ENCODE measurements around the gene PTPN14. TPM values are rescaled to one million over a fixed set of nuclear protein-coding genes. Genes with fewer than 3 reads are reported as not detected.

The PTPN14 gene
- total and polyA plus RNA-seq, 4 donors = 7.3 to 50.5 (median 28.2) TPM

GRCh38 chr1:214413315-214413714, 138.1 kb downstream of the PTPN14 start:
- H3K27ac ChIP-seq (ENCODE audit: low read depth in 1 of 2, low read length in 2 of 2) = no peak overlapping the region
- intact Hi-C loops (cut with DNase I) = no loop called here
- H3K4me3 ChIP-seq (ENCODE audit: low read length in 2 of 2) = no peak overlapping the region
- ATAC-seq (ENCODE audit: low FRiP score) = no peak
- no peaks in the 10 kb centered on the region for H3K27me3 ChIP-seq (ENCODE audit: control insufficient read depth in 1 of 2, insufficient read depth in 2 of 2, low read length in 1 of 2)
- no peaks in the 10 kb centered on the region for H3K9me3 ChIP-seq (ENCODE audit: control insufficient read depth, low read length)
- peaks cover 5 to 8% of the 10 kb centered on the region in 2 donors for H3K4me1 ChIP-seq (ENCODE audit: control insufficient read depth in 1 of 2, insufficient read depth in 2 of 2, low read length in 2 of 2)
- DNase-seq = no peak
- no peaks in the 10 kb centered on the region for H3K36me3 ChIP-seq (ENCODE audit: control insufficient read depth in 1 of 2, insufficient read depth in 2 of 2, low read length in 1 of 2)

GRCh38 chr1:214404571-214405213, 146.7 kb downstream of the PTPN14 start:
- Histone ChIP-seq H3K27ac (ENCODE audit: low read depth in 1 of 2, low read length in 2 of 2) (no peak overlapping the region), H3K27me3 (ENCODE audit: control insufficient read depth in 1 of 2, insufficient read depth in 2 of 2, low read length in 1 of 2) (no peaks in the 10 kb centered on the region), H3K4me3 (ENCODE audit: low read length in 2 of 2) (no peak overlapping the region), H3K36me3 (ENCODE audit: control insufficient read depth in 1 of 2, insufficient read depth in 2 of 2, low read length in 1 of 2) (no peaks in the 10 kb centered on the region), H3K4me1 (ENCODE audit: control insufficient read depth in 1 of 2, insufficient read depth in 2 of 2, low read length in 2 of 2) (peaks cover 0 to 2% of the 10 kb centered on the region in 2 donors), H3K9me3 (ENCODE audit: control insufficient read depth, low read length) (no peaks in the 10 kb centered on the region)
- 84 to 88% methylated on average over 9 of the region's 9 CpGs for WGBS, 2 donors
- DNase-seq (no peak), ATAC-seq (ENCODE audit: low FRiP score) (no peak)
- intact Hi-C loops (cut with DNase I) = no loop called here

GRCh38 chr1:214404154-214404553, 147.2 kb downstream of the PTPN14 start:
- intact Hi-C loops (cut with DNase I) = no loop called here
- Histone ChIP-seq H3K27me3 (ENCODE audit: control insufficient read depth in 1 of 2, insufficient read depth in 2 of 2, low read length in 1 of 2) (no peaks in the 10 kb centered on the region), H3K36me3 (ENCODE audit: control insufficient read depth in 1 of 2, insufficient read depth in 2 of 2, low read length in 1 of 2) (no peaks in the 10 kb centered on the region), H3K4me3 (ENCODE audit: low read length in 2 of 2) (no peak overlapping the region), H3K4me1 (ENCODE audit: control insufficient read depth in 1 of 2, insufficient read depth in 2 of 2, low read length in 2 of 2) (peaks cover 0 to 2% of the 10 kb centered on the region in 2 donors), H3K27ac (ENCODE audit: low read depth in 1 of 2, low read length in 2 of 2) (no peak overlapping the region), H3K9me3 (ENCODE audit: control insufficient read depth, low read length) (no peaks in the 10 kb centered on the region)
- no peak for DNase-seq
- no peak for ATAC-seq (ENCODE audit: low FRiP score)
- WGBS, 2 donors = 69 to 74% methylated on average over 4 of the region's 4 CpGs

- 76 to 79% methylated on average over 5 of the region's 5 CpGs for WGBS, 2 donors
- DNase-seq = no peak
- intact Hi-C loops (cut with DNase I) = no loop called here
- Histone ChIP-seq H3K36me3 (ENCODE audit: control insufficient read depth in 1 of 2, insufficient read depth in 2 of 2, low read length in 1 of 2) (no peaks in the 10 kb centered on the region), H3K27ac (ENCODE audit: low read depth in 1 of 2, low read length in 2 of 2) (no peak overlapping the region), H3K4me1 (ENCODE audit: control insufficient read depth in 1 of 2, insufficient read depth in 2 of 2, low read length in 2 of 2) (peaks cover 0 to 2% of the 10 kb centered on the region in 2 donors), H3K27me3 (ENCODE audit: control insufficient read depth in 1 of 2, insufficient read depth in 2 of 2, low read length in 1 of 2) (no peaks in the 10 kb centered on the region), H3K9me3 (ENCODE audit: control insufficient read depth, low read length) (no peaks in the 10 kb centered on the region), H3K4me3 (ENCODE audit: low read length in 2 of 2) (no peak overlapping the region)
- no peak for ATAC-seq (ENCODE audit: low FRiP score)
These were observed 148.0 kb downstream of the PTPN14 start for GRCh38 chr1:214403431-214403830.

- H3K36me3 ChIP-seq (ENCODE audit: control insufficient read depth in 1 of 2, insufficient read depth in 2 of 2, low read length in 1 of 2) = no peaks in the 10 kb centered on the region
These were observed 148.8 kb downstream of the PTPN14 start for GRCh38 chr1:214402613-214403083.

GRCh38 chr1:214401666-214402065, 149.7 kb downstream of the PTPN14 start:
- Histone ChIP-seq H3K9me3 (ENCODE audit: control insufficient read depth, low read length) (no peaks in the 10 kb centered on the region), H3K4me3 (ENCODE audit: low read length in 2 of 2) (no peak overlapping the region), H3K36me3 (ENCODE audit: control insufficient read depth in 1 of 2, insufficient read depth in 2 of 2, low read length in 1 of 2) (peaks cover 0 to 2% of the 10 kb centered on the region in 2 donors), H3K4me1 (ENCODE audit: control insufficient read depth in 1 of 2, insufficient read depth in 2 of 2, low read length in 2 of 2) (peaks cover 0 to 2% of the 10 kb centered on the region in 2 donors), H3K27ac (ENCODE audit: low read depth in 1 of 2, low read length in 2 of 2) (no peak overlapping the region), H3K27me3 (ENCODE audit: control insufficient read depth in 1 of 2, insufficient read depth in 2 of 2, low read length in 1 of 2) (no peaks in the 10 kb centered on the region)
- no peak for DNase-seq
- intact Hi-C loops (cut with DNase I) = no loop called here
- 79 to 81% methylated on average over 3 of the region's 3 CpGs for WGBS, 2 donors
- no peak for ATAC-seq (ENCODE audit: low FRiP score)

More at GRCh38 chr1:214402613-214403083, 148.8 kb downstream of the PTPN14 start:
- H3K4me1 ChIP-seq (ENCODE audit: control insufficient read depth in 1 of 2, insufficient read depth in 2 of 2, low read length in 2 of 2) = peaks cover 0 to 2% of the 10 kb centered on the region in 2 donors
- no peaks in the 10 kb centered on the region for H3K9me3 ChIP-seq (ENCODE audit: control insufficient read depth, low read length)
- no peak overlapping the region for H3K27ac ChIP-seq (ENCODE audit: low read depth in 1 of 2, low read length in 2 of 2)
- DNase-seq = no peak
- no peak overlapping the region for H3K4me3 ChIP-seq (ENCODE audit: low read length in 2 of 2)
- WGBS, 2 donors = 12 to 14% methylated on average over 2 to 3 of the region's 3 CpGs
- intact Hi-C loops (cut with DNase I) = no loop called here
- no peaks in the 10 kb centered on the region for H3K27me3 ChIP-seq (ENCODE audit: control insufficient read depth in 1 of 2, insufficient read depth in 2 of 2, low read length in 1 of 2)
- no peak for ATAC-seq (ENCODE audit: low FRiP score)

- 84 to 88% methylated on average over 3 of the region's 3 CpGs for WGBS, 2 donors
- no peaks in the 10 kb centered on the region for H3K27me3 ChIP-seq (ENCODE audit: control insufficient read depth in 1 of 2, insufficient read depth in 2 of 2, low read length in 1 of 2)
These were observed 151.3 kb downstream of the PTPN14 start for GRCh38 chr1:214400131-214400530.

GRCh38 chr1:214398490-214398889, 152.9 kb downstream of the PTPN14 start:
- Histone ChIP-seq H3K9me3 (ENCODE audit: control insufficient read depth, low read length) (no peaks in the 10 kb centered on the region), H3K4me3 (ENCODE audit: low read length in 2 of 2) (no peak overlapping the region), H3K27ac (ENCODE audit: low read depth in 1 of 2, low read length in 2 of 2) (no peak overlapping the region), H3K36me3 (ENCODE audit: control insufficient read depth in 1 of 2, insufficient read depth in 2 of 2, low read length in 1 of 2) (peaks cover 0 to 6% of the 10 kb centered on the region in 2 donors), H3K4me1 (ENCODE audit: control insufficient read depth in 1 of 2, insufficient read depth in 2 of 2, low read length in 2 of 2) (peaks cover 0 to 2% of the 10 kb centered on the region in 2 donors), H3K27me3 (ENCODE audit: control insufficient read depth in 1 of 2, insufficient read depth in 2 of 2, low read length in 1 of 2) (no peaks in the 10 kb centered on the region)
- no peak for DNase-seq
- ATAC-seq (ENCODE audit: low FRiP score) = no peak
- 95 to 97% methylated on average over 6 of the region's 6 CpGs for WGBS, 2 donors
- intact Hi-C loops (cut with DNase I) = no loop called here

More at GRCh38 chr1:214400131-214400530, 151.3 kb downstream of the PTPN14 start:
- intact Hi-C loops (cut with DNase I) = no loop called here
- H3K4me3 ChIP-seq (ENCODE audit: low read length in 2 of 2) = no peak overlapping the region
- no peaks in the 10 kb centered on the region for H3K9me3 ChIP-seq (ENCODE audit: control insufficient read depth, low read length)
- no peak overlapping the region for H3K27ac ChIP-seq (ENCODE audit: low read depth in 1 of 2, low read length in 2 of 2)
- ATAC-seq (ENCODE audit: low FRiP score) (no peak), DNase-seq (no peak)
- peaks cover 0 to 2% of the 10 kb centered on the region in 2 donors for H3K4me1 ChIP-seq (ENCODE audit: control insufficient read depth in 1 of 2, insufficient read depth in 2 of 2, low read length in 2 of 2)
- H3K36me3 ChIP-seq (ENCODE audit: control insufficient read depth in 1 of 2, insufficient read depth in 2 of 2, low read length in 1 of 2) = peaks cover 0 to 4% of the 10 kb centered on the region in 2 donors

GRCh38 chr1:214397497-214397896, 153.9 kb downstream of the PTPN14 start:
- H3K4me3 ChIP-seq (ENCODE audit: low read length in 2 of 2) = no peak overlapping the region
- peaks cover 0 to 10% of the 10 kb centered on the region in 2 donors for H3K36me3 ChIP-seq (ENCODE audit: control insufficient read depth in 1 of 2, insufficient read depth in 2 of 2, low read length in 1 of 2)
- WGBS, 2 donors = 70 to 80% methylated on average over 2 of the region's 2 CpGs
- no peaks in the 10 kb centered on the region for H3K27me3 ChIP-seq (ENCODE audit: control insufficient read depth in 1 of 2, insufficient read depth in 2 of 2, low read length in 1 of 2)
- no peak overlapping the region for H3K27ac ChIP-seq (ENCODE audit: low read depth in 1 of 2, low read length in 2 of 2)
- ATAC-seq (ENCODE audit: low FRiP score) (no peak), DNase-seq (no peak)
- H3K4me1 ChIP-seq (ENCODE audit: control insufficient read depth in 1 of 2, insufficient read depth in 2 of 2, low read length in 2 of 2) = peaks cover 0 to 2% of the 10 kb centered on the region in 2 donors
- intact Hi-C loops (cut with DNase I) = no loop called here
- no peaks in the 10 kb centered on the region for H3K9me3 ChIP-seq (ENCODE audit: control insufficient read depth, low read length)

All from aorta (tissue), 5 donors.